Tibial artery (tissue), 4 donors: ENCODE results near the gene APMAP.

Experiments
- DNase-seq, 2 donors: peaks; one replicate each; pipeline ENCODE4 v3.0.0-alpha.2; 2019
- H3K27ac ChIP-seq, 2 donors: fragments of 200-600 bp; sonication (generic) in 1 of 2; 1 replicate in 1 of 2; 2 replicates in 1 of 2; pipeline ENCODE4 v1.5.1; 2018 to 2019; ENCODE audit warnings: mild to moderate bottlenecking in 1 of 2
- H3K27me3 ChIP-seq, 2 donors: fragments of 200-600 bp; sonication (generic) in 1 of 2; one replicate each; pipeline versions ENCODE4 v1.5.1 to v1.6.0; 2016 to 2019
- H3K36me3 ChIP-seq, 3 donors: fragments of 200-600 bp; sonication (generic) in 2 of 3; one replicate each; pipeline ENCODE4 v1.5.1; 2016 to 2019; ENCODE audit warnings: mild to moderate bottlenecking in 2 of 3
- H3K4me1 ChIP-seq, 4 donors: fragments of 200-600 bp; sonication (generic) in 2 of 4; 1 replicate in 3 of 4; 2 replicates in 1 of 4; pipeline ENCODE4 v1.5.1; 2016 to 2019
- H3K4me3 ChIP-seq, 2 donors: fragments of 200-600 bp; sonication (generic) in 1 of 2; 1 replicate in 1 of 2; 2 replicates in 1 of 2; pipeline ENCODE4 v1.5.1; 2018 to 2019; ENCODE audit warnings: mild to moderate bottlenecking in 2 of 2
- H3K9me3 ChIP-seq, 3 donors: fragments of 200-600 bp; sonication (generic) in 1 of 3; one replicate each; pipeline ENCODE4 v1.5.1; 2016 to 2019
- CTCF ChIP-seq, 2 experiments: fragments of 200-600 bp in 1 of 2; fragments of 450-650 bp in 1 of 2; IDR thresholded peaks; one replicate each; pipeline ENCODE4 v1.5.1; 2017 to 2019; ENCODE audit warnings: antibody characterized with exemption in 2 of 2, mild to moderate bottlenecking in 1 of 2, moderate library complexity in 1 of 2
- intact Hi-C: fragments of 100-400 bp; cut with DNase I; formaldehyde crosslinking; loops from one replicate; pipeline ENCODE4 v1.15.0; 2023; ENCODE audit warnings: low total_unique reads

APMAP gene

GRCh38 chr20:24971376-24972101, 21.0 kb downstream of the APMAP start:
- no peak overlapping the region for H3K27ac ChIP-seq
- peak in 1 of 2 donors; percentile 28 for DNase-seq
- no peaks in the 10 kb centered on the region for H3K4me1 ChIP-seq
- no peak overlapping the region for H3K4me3 ChIP-seq
- H3K27me3 ChIP-seq, result no peaks in the 10 kb centered on the region
- intact Hi-C loops, result no loop called here
- no peak for TF ChIP-seq CTCF (IDR thresholded peaks at IDR 0.05)
- H3K36me3 ChIP-seq, result peaks cover 69 to 79% (median 76%) of the 10 kb centered on the region in 3 donors
- H3K9me3 ChIP-seq, result no peaks in the 10 kb centered on the region

- Histone ChIP-seq H3K27me3 (no peaks in the 10 kb centered on the region), H3K36me3 (peaks cover 67 to 83% (median 80%) of the 10 kb centered on the region in 3 donors), H3K9me3 (no peaks in the 10 kb centered on the region), H3K4me3 (no peak overlapping the region), H3K4me1 (no peaks in the 10 kb centered on the region), H3K27ac (no peak overlapping the region)
- intact Hi-C loops, result no loop called here
- no peak for TF ChIP-seq CTCF (IDR thresholded peaks at IDR 0.05)
- peak in 1 of 2 donors; percentile 51 for DNase-seq
Observed at GRCh38 chr20:24970754-24971153, 21.8 kb downstream of the APMAP start.

- no peak for TF ChIP-seq CTCF (IDR thresholded peaks at IDR 0.05)
- Histone ChIP-seq H3K9me3 (no peaks in the 10 kb centered on the region), H3K4me1 (no peaks in the 10 kb centered on the region), H3K27ac (no peak overlapping the region), H3K36me3 (peaks cover 63 to 89% (median 86%) of the 10 kb centered on the region in 3 donors), H3K27me3 (no peaks in the 10 kb centered on the region), H3K4me3 (no peak overlapping the region)
- intact Hi-C loops, result no loop called here
- DNase-seq, result no peak
Observed at GRCh38 chr20:24970030-24970553, 22.5 kb downstream of the APMAP start.

- Histone ChIP-seq H3K27ac (no peak overlapping the region), H3K36me3 (peaks cover 64 to 96% (median 91%) of the 10 kb centered on the region in 3 donors), H3K4me3 (no peak overlapping the region), H3K9me3 (no peaks in the 10 kb centered on the region), H3K27me3 (no peaks in the 10 kb centered on the region), H3K4me1 (no peaks in the 10 kb centered on the region)
- intact Hi-C loops, result no loop called here
- TF ChIP-seq CTCF (IDR thresholded peaks at IDR 0.05), result no peak
- peak in 1 of 2 donors; percentile 42 for DNase-seq
Observed at GRCh38 chr20:24969186-24970029, 23.1 kb downstream of the APMAP start.

- Histone ChIP-seq H3K27ac (no peak overlapping the region), H3K36me3 (peaks cover 71 to 100% (median 95%) of the 10 kb centered on the region in 3 donors), H3K9me3 (no peaks in the 10 kb centered on the region), H3K4me3 (no peak overlapping the region), H3K4me1 (no peaks in the 10 kb centered on the region), H3K27me3 (no peaks in the 10 kb centered on the region)
- intact Hi-C loops, result no loop called here
- peak in 1 of 2 donors; percentile 37 for DNase-seq
- no peak for TF ChIP-seq CTCF (IDR thresholded peaks at IDR 0.05)
Observed at GRCh38 chr20:24968278-24968800, 24.2 kb downstream of the APMAP start.
